SH-SY5Y (cell line): ENCODE results near the gene ZDHHC8.

Experiments
- GATA2 ChIP-seq: IDR thresholded peaks from 2 replicates; pipeline ENCODE4 v1.6.1; 2011; ENCODE audit warnings: mild to moderate bottlenecking, low read depth, low read length
- GATA3 ChIP-seq: IDR thresholded peaks from 2 replicates; pipeline ENCODE4 v1.6.1; 2011; ENCODE audit warnings: low read depth, mild to moderate bottlenecking, low read length, moderate library complexity

ZDHHC8 gene

DNA sequence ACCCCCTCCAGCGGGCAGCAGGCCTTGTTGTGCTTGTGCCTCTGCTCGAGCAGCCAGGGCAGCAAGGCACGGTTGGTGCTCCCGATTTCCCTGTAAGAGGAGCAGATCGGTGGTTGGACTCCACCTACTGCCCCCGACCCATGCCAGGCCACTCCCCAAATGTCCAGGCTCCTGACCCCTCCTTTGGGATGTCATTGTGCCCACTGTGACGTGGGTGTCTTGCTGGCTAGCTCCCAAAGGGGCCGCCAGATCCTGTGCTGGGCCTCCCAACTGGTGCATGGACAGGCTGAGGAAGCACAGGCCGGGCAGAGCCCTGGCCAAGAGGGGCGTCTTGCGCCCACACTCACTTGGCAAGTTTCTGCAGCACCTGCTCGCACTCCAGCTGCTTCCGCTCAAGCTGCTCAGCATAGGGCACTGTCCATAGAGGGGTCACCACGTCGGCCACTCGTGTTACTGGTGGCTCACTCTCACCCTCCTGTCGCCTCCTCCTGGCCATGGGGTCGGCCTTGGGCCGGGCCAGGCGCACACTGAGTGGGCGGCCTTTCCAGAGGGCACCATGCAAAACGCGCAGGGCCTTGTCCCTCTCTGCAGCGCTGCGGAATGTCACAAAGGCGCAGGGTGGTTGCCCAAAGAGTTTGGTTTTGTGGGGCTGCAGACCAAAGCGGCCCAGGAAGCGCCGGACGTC, 15.8 kb upstream of the ZDHHC8 start, which contains the start of gene RANBP1:
Gene RANBP1, plus strand, starts transcription at position 414 of the 685 bp plus-strand sequence. Its CDS starts 81 bp downstream, at position 495.
- TF ChIP-seq GATA3 (no peak), GATA2 (no peak)

DNA sequence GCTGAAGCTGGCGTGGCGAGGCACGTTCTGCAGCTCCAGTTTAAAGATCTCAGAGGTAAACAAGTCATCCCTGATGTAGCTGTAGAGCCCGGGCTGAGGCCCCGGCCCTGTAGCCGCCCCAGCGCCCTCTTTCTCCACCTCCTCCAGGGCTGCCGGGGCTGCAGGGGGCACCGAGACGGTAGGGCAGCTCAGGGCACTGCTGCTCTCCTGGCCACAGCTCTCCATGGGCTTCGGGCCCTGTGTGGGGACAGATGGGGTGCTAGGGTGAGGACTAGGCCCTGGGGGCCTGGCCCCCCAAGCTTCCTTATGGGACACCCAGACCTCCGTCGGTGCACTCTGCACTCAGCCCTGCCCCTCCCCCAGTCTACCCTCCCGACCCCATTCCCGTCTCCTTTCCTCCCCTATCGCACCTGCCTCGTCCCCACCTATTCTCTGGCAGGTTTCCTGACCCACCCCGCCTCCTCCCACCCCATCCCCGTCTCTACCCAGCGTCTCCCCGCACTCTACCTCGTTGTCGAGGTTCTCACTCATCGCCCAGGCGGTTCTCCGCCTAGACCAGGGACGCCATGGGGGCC, 15.1 kb upstream of the ZDHHC8 start:
- no peak for TF ChIP-seq GATA3
- TF ChIP-seq GATA2, result no peak

DNA sequence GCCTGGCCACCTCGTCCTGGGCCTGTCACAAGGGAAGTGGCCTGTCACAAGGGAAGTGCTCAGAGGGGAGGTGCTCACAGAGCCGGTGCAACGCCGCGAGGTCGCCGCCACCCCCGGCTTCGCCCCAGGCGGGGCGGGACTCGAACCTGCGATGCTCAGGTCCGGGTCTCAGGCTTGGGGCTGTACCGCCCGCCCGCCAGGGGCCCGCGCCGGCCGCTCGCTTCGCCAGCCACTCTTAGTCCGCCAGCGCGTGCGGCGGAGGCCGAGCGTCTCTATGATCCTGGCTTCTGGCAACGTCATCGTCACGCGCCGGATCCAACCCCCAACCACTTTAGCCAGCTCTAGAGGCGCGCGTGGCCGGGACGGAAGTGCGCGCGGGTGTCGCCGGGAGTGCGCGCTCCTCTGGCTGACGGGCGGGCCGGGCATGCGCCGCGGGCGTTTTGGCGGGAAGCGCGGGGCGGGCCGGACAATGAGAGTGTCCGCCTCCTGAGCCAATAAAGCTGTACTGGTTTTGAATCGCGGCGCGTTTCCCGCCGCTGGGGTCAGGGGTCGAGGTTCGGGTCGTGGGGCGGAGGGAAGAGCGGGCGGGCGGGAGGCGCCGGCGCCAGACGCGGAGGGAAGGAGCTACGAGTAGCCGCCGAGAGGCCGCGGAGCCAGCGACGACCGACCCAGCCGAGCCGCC, 14.5 kb upstream of the ZDHHC8 start, which contains the start of gene TRMT2A:
Gene TRMT2A, minus strand, starts transcription at position 276 of the 682 bp plus-strand sequence. CDS start 320 bp downstream, outside the sequence.
- TF ChIP-seq GATA2, result peak; percentile 36; the same call in 1 of the 2 replicates
- no peak for TF ChIP-seq GATA3

DNA sequence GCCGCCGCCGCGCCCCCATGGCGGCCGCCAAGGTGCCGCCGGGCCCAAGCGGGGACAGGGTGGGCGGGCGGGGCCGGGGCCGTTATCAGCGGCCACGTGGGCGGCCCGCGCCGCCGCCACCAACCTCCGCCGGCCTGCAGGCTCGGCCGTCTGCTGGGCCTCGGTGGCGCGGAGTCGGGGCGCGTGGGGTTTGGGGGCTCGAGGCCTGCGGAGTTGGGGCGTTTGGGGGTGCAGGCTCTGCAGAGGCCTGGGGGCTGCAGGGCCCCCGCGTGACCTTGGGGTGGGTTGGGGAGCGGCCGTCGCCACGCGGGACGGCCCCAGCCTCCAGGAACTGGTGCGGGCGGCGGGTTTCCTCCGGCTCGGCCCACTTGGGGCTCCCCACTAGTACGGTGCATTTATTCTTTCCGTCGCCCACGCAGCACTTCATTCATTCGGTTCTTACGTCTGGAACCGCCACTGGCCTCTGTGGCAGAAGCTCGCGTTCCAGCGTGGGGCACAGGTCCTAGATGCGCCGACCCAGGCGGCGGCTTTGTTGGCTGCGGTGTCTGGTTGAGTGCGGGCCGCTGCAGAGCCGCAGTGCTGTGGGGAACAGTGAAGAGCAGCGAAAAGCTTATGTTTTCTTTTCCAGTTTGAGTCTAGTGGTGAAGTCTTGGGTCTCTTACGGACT, 13.8 kb upstream of the ZDHHC8 start:
- TF ChIP-seq GATA2, result no peak
- no peak for TF ChIP-seq GATA3

DNA sequence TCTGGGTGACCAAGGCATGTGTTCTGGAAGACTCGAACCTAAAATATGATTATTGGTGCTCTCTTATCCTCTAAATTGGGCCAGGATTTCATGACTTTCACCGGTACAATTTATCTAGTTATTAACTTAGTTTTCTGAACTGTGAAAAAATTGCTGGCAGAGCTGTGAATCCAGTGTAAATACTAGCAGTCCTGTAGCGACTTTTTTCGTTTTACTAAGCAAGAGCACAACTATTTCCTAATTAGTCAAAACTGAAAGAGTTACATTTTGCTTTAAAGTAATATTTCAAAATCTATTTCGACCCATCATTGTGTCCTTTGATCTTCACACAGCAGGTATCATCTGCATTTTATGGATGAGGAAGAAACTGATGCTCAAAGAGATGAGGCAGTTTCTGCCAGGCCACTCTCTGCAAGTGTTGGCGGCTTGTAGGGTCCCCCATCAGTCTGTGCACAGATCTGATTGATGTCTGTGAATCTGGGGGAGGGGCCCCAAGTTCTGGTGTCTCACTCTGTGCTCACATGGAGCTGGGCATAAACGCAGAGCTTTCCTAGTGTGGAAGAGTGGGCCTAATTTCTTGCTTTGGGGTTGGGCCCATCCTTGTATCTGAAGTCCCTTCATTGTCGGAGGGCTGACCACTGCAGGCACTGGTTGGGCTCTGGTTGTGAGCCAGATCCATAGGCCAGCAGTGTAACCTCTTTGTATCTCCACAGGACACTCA, 13.1 kb upstream of the ZDHHC8 start:
- no peak for TF ChIP-seq GATA3
- no peak for TF ChIP-seq GATA2

DNA sequence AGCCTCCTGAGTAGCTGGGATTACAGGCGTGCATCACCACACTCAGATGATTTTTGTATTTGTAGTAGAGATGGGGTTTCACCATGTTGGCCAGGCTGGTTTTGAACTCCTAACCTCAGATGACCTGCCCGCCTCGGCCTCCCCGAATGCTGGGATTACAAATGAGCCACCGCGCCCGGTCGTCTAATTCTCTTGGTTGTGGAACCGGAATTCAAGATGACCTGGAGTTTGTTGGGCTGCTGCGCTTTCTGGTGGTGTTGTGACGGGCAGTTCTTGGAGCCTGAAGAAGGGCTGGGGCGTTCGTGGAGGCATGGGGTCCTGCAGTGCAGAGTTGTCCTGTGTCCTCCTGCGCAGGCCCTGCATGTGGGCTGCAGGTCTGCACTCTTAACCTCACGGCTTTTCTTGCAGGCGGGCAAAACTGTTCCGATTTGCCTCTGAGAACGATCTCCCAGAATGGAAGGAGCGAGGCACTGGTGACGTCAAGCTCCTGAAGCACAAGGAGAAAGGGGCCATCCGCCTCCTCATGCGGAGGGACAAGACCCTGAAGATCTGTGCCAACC, 9.7 kb upstream of the ZDHHC8 start:
- TF ChIP-seq GATA2 (no peak), GATA3 (no peak)

DNA sequence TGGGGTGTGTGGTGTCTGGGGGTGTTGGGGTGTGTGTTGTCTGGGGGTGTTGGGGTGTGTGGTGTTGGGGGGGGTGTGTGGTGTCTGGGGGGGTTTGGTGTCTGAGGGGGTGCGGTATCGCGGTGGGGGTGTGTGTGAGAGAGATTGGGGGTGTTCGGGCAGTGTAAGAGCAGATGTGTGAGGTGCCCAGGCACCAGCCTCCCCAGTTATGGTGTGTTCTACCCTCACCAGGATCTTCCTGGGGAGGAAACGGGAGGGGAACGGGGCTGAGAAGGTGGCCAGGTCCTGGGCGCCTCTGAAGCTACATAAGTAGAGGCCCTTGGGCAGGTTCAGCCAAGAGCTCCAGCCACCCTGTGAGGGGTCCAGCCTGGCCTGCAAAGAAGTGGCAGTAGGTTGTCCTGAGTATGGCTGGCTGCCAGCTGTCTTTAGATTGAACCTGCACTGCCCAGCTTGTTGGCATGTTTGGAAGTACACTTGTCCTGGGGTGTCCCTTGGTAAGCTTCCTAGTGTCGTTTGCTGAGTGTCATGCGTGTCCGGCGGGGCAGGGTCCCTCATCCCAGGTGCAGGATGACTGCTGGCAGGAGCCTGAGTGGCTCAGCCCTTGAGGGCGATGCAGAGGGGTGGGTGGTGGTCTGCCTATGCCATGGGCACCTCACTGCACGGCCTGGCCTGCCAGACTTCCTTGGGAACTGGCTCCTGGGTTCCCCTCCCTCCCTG, 8.1 kb upstream of the ZDHHC8 start:
- TF ChIP-seq GATA2 (no peak), GATA3 (no peak)

DNA sequence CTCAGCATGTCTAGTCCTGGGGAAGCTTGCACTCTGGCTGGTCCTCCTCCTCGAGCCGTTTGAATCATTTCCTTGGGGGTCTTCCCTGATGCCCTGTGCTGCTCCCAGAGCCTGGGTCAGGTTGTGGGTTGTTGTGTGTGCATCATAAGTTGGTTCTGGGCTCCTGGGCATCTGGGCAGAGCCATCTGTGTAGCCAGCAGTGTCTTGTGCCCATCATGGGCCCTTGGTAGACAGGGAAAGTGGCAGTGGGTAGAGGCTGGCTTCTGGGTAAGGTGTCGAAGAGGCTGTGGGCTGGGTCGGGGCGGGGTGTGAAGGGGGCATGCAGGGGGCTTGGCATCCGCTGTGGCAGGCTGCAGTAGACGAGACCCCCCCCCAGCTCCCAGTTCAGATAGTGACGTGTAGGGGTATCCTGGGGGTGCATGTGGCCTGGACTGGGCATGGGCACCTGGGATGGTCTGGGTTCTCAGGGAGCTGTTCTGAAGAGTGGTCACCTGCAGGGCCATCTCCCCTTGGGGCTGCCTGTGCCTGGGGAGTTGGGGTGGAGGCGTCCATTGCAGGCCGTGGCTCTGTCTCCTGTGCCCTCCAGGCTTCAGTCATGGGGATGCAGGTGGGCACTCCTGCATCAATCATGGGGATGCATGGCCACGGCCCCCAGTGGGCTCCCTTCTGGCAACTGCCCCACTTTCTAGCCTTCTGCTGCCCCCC, 7.4 kb upstream of the ZDHHC8 start:
- TF ChIP-seq GATA2, result no peak
- no peak for TF ChIP-seq GATA3

DNA sequence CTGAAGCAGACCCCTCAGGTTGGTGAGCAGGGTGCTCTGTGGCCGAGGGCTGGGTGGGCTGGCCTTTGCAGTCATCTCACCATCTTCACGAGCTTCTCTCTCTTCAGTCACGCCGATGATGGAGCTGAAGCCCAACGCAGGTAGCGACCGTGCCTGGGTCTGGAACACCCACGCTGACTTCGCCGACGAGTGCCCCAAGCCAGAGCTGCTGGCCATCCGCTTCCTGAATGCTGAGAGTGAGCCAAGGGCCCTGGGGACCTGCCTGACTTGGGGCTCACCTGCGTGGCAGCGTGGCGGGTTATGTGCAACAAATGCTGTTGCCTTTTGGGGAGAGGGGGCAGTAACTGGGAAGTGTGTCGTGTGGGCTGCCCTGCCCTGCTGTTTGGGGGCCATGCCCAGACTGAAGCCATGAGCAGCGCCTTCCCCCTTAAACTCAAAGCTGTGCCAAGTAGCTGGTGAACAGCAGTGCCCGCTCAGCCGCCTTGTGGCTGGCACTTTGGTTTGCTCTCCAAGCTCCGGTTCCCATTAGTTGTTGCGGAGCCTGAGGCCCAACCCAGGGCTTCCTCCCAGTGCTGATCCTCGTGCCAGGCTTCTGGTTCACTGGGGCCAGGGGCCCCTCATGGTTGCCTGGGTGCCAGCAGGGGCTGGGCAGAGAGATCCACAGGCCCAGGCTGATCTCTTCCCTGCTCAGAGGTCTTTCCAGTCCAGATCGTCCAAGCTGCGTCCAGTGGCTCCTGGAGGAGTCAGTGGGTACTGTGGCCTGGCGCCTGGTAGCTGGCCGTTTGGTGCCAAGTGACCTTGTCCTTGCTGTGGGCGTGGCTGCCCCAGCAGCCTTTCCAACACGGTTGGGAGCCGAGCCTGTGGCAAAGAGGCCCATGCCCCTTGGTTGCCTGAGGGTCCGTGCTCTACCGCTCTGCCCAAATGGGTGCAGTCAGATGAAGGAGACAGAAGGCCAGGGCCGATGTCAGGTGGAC, 6.1 kb upstream of the ZDHHC8 start:
- TF ChIP-seq GATA3 (no peak), GATA2 (no peak)

DNA sequence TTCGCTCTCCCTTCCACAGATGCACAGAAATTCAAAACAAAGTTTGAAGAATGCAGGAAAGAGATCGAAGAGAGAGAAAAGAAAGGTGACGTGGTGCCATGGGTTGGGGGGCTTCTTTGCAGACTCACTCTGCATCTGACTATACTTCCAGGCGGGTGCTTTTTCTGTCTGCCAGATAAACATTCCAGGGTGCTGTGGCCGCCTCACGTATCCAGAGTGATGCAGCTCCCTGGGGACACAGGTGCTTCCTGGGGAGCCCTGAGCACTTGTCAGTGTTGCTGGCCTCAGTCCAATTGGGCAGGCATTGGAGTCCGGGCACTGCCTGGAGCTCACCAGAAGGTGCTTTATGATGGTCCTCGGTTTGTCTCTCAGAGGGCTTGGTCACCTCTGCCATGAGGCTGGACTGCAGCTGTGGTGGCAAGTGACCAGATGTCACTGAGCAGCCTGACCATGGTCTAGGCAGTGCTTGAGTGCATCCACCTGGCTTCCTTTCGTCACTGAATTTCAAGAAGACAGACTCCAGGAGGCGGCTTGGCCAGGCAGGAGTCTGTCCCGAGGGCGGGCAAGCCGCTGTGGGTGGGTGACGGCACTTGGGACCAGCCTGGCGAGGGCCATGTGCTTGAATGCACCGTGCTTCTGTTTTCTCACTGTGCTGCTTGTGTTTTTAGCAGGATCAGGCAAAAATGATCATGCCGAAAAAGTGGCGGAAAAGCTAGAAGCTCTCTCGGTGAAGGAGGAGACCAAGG, 5.1 kb upstream of the ZDHHC8 start:
- TF ChIP-seq GATA3, result no peak
- no peak for TF ChIP-seq GATA2

DNA sequence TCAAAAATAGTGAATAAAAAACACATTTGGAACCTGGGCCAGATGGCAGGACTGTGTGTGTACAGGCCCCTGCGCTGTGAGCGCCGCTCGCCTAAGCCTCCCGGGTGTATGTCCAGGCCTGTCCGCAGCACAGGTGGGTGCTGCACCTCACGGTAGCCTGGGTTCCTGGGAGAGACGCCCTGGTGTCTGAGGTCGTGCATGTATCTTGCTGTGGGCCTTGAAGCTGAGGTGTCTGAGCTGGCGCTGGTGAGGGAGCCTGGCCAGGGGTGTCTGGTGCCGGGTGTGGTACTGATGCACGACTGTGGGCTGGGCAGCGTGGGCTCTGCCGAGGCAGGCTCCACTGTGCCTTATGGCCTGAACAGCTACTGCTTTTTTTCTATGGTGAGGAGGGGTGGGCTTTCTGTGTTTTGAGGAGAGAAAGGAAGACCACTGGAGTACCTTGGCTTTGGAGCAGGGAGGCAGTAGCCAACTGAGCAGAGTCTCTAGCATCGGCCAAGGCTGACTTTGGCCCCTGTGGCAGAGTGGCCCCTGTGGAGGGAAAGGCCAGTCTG, 4.2 kb upstream of the ZDHHC8 start:
- TF ChIP-seq GATA3 (no peak), GATA2 (no peak)
